GM12875 (cell line): ENCODE data around the gene CNTN1.

Source experiments
- H3K4me3 ChIP-seq: one replicate; pipeline ENCODE4 v1.5.1; 2011; ENCODE audit warnings: low read depth, low read length, control low read depth
- TF ChIP-seq, protein P1 (sequence below): IDR thresholded peaks from 2 replicates; pipeline ENCODE4 v1.5.1; 2011; ENCODE audit warnings: low read depth, mild to moderate bottlenecking, control low read depth, inconsistent platforms, low read length, moderate library complexity, borderline replicate concordance; ENCODE audit not compliant: insufficient read depth

Gene CNTN1

GRCh38 chr12:40793471-40793870, 101.2 kb downstream of the CNTN1 start:
- H3K4me3 ChIP-seq, result no peak overlapping the region
- TF ChIP-seq, protein P1, sequence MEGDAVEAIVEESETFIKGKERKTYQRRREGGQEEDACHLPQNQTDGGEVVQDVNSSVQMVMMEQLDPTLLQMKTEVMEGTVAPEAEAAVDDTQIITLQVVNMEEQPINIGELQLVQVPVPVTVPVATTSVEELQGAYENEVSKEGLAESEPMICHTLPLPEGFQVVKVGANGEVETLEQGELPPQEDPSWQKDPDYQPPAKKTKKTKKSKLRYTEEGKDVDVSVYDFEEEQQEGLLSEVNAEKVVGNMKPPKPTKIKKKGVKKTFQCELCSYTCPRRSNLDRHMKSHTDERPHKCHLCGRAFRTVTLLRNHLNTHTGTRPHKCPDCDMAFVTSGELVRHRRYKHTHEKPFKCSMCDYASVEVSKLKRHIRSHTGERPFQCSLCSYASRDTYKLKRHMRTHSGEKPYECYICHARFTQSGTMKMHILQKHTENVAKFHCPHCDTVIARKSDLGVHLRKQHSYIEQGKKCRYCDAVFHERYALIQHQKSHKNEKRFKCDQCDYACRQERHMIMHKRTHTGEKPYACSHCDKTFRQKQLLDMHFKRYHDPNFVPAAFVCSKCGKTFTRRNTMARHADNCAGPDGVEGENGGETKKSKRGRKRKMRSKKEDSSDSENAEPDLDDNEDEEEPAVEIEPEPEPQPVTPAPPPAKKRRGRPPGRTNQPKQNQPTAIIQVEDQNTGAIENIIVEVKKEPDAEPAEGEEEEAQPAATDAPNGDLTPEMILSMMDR, result no peak

GRCh38 chr12:40794087-40794486, 101.8 kb downstream of the CNTN1 start:
- H3K4me3 ChIP-seq, result no peak overlapping the region
- TF ChIP-seq, protein P1, result no peak

GRCh38 chr12:40801082-40801481, 108.8 kb downstream of the CNTN1 start:
- H3K4me3 ChIP-seq, result no peak overlapping the region
- TF ChIP-seq, protein P1, result no peak

- no peak overlapping the region for H3K4me3 ChIP-seq
- TF ChIP-seq, protein P1, result no peak
Observed at GRCh38 chr12:40801861-40802260, 109.6 kb downstream of the CNTN1 start.

DNA sequence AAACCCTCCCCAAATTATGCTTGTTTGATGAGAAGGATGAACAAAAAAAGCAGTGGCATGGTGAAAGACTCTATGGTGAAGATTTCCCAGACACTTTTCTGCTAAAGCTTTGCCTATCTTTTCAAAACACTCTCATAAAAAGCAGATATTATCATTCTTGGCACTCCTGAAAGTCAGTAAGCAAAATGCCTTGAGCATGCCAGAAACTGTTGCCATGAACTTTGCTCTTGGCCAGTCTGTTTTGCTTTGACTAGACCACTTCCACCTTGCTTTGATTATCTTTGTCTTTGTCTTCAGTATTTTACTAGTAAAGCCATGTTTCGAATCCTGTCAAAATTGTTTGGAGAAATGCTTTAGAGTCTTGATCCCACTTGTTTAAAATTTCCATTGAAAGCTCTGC, 110.4 kb downstream of the CNTN1 start:
- H3K4me3 ChIP-seq, result no peak overlapping the region
- TF ChIP-seq, protein P1, result no peak

DNA sequence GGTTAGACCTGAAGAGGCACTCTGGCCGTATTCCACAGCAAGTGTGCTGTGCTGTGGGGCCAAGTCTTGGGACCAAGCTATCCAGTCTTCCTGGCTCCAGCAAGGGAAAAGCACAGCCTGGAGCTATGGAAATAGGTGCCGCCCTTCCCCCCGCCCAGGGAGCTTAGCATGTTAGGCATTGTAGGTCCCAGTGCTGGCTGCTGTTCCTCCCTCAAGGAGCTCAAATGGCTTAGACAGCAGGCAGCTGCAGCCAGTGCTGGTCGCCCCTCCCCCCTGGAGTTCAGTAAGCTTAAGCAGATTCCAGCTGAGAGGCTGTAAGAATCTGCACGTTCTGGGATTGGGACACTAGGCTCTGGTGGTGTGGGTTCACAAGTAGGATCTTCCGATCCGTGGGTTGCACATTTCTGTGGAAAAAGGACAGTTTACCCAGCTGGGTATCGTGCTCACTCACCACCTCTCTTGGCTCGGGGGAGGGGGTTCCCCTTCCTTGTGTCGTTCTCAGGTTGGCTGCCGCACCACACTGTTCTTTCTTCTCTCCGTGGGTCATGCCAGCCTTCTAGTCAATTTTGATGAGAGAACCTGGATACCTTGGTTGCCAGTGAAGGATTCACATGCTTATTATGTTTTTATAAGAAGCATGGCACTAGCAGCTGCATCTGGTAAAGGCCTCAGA, 127.3 kb downstream of the CNTN1 start:
- H3K4me3 ChIP-seq, result no peak overlapping the region
- TF ChIP-seq, protein P1, result no peak

- H3K4me3 ChIP-seq, result no peak overlapping the region
- TF ChIP-seq, protein P1, result no peak
Observed at GRCh38 chr12:40820794-40821484, 128.7 kb downstream of the CNTN1 start.
